ENCODE data around the gene FBN2. TPM values are rescaled to one million over a fixed set of nuclear protein-coding genes. Genes with fewer than 3 reads are reported as not detected.

The FBN2 gene
- total RNA-seq, 1 experiment from 2014 or later: not detected

- H2AFZ ChIP-seq (ENCODE audit: low read length): no peak overlapping the region
Observed at GRCh38 chr5:128566178-128566577, 28.1 kb upstream of the FBN2 start.

DNA sequence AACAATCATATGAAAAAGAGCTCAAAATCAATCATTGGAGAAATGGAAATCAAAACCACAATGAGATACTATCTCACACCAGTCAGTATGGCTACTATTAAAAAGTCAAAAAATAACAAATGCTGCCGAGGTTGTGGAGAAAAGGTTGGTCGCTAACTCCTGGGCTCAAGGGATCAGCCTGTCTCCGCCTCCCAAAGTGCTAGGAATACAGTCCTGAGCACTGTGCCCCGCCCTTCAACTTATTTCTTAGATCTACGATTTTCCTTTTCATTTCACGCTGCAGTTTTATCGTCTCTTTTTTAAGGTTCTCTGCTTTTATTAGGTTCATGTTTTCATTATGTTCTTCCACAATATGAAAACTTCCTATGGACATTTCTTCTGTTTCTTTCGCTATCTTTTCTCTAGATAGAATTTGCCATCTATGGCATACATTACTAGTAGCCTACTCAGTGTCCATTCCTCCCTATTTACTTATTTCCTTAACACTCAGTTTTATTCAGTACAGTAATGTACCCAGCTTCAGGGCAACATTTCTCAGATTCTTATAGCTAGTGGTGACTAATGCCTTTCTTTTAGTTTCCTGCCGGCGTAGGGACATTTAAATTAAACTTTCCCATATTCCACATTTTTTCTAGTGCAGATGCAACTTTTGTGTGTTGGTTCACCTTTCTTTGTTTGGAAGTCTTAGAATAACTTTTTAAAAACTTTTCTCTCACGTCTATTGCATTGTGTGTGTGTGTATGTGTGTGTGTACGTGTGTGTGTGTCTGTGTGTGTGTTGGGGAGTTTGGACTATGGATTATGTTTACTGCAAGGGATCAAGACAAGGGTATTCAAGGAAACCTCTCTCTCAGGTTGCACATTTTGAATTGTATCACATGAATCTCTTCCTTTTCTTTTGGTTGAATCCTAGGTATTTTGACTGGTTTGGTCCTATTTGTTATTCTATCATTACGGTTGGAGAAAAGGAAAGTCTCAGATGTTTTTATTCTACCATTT, 21.6 kb upstream of the FBN2 start:
- Histone ChIP-seq H2AFZ (ENCODE audit: low read length) (no peak overlapping the region), H3K9ac (ENCODE audit: low read length) (no peak overlapping the region), H3K79me2 (ENCODE audit: low read length) (no peaks in the 10 kb centered on the region), H3K27me3 (ENCODE audit: low read length) (no peaks in the 10 kb centered on the region), H3K9me2 (replicated peaks; ENCODE audit: insufficient read depth, low read length) (no peaks in the 10 kb centered on the region), H3K4me1 (ENCODE audit: low read length) (no peaks in the 10 kb centered on the region), H3K4me2 (ENCODE audit: low read depth, low read length, poor library complexity, severe bottlenecking) (no peak overlapping the region), H3K9me3 (ENCODE audit: low read length) (no peaks in the 10 kb centered on the region), H3K4me3 (ENCODE audit: low read length) (no peak overlapping the region), H3K36me3 (ENCODE audit: insufficient read depth, low read length) (no peaks in the 10 kb centered on the region), H4K20me1 (ENCODE audit: insufficient read depth, low read depth, low read length) (no peaks in the 10 kb centered on the region), H3K27ac (ENCODE audit: low read length) (no peak overlapping the region)
- DNase-seq: no peak

More at GRCh38 chr5:128566178-128566577, 28.1 kb upstream of the FBN2 start:
- H3K36me3 ChIP-seq (ENCODE audit: insufficient read depth, low read length): no peaks in the 10 kb centered on the region
- no peaks in the 10 kb centered on the region for H3K4me1 ChIP-seq (ENCODE audit: low read length)
- H4K20me1 ChIP-seq (ENCODE audit: insufficient read depth, low read depth, low read length): no peaks in the 10 kb centered on the region
- DNase-seq: no peak
- H3K79me2 ChIP-seq (ENCODE audit: low read length): no peaks in the 10 kb centered on the region
- H3K9ac ChIP-seq (ENCODE audit: low read length): no peak overlapping the region
- no peak overlapping the region for H3K27ac ChIP-seq (ENCODE audit: low read length)
- no peaks in the 10 kb centered on the region for H3K27me3 ChIP-seq (ENCODE audit: low read length)
- no peak overlapping the region for H3K4me3 ChIP-seq (ENCODE audit: low read length)
- H3K4me2 ChIP-seq (ENCODE audit: low read depth, low read length, poor library complexity, severe bottlenecking): no peak overlapping the region
- no peaks in the 10 kb centered on the region for H3K9me3 ChIP-seq (ENCODE audit: low read length)
- no peaks in the 10 kb centered on the region for H3K9me2 ChIP-seq (replicated peaks; ENCODE audit: insufficient read depth, low read length)

DNA sequence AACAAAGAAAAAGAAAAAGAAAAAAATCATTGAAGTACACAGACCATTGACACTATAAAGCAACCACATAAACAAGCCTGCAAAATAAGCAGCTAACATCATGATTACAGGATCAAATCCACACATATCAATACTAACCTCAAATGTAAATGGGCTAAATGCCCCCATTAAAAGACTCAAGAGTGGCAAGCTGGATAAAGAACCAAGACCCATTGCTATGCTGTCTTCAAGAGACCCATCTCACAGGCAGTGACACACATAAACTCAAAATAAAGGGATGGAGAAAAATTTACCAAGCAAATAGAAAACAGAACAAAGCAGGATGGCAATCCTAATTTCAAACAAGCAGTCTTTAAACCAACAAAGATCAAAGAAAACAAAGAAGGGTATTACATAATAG, 15.7 kb upstream of the FBN2 start:
- H4K20me1 ChIP-seq (ENCODE audit: insufficient read depth, low read depth, low read length): no peaks in the 10 kb centered on the region
- DNase-seq: peak; percentile 41
- H3K9me2 ChIP-seq (replicated peaks; ENCODE audit: insufficient read depth, low read length): no peaks in the 10 kb centered on the region
- no peaks in the 10 kb centered on the region for H3K9me3 ChIP-seq (ENCODE audit: low read length)
- no peak overlapping the region for H3K27ac ChIP-seq (ENCODE audit: low read length)
- no peaks in the 10 kb centered on the region for H3K79me2 ChIP-seq (ENCODE audit: low read length)
- no peaks in the 10 kb centered on the region for H3K36me3 ChIP-seq (ENCODE audit: insufficient read depth, low read length)
- no peaks in the 10 kb centered on the region for H3K4me1 ChIP-seq (ENCODE audit: low read length)
- no peak overlapping the region for H3K4me3 ChIP-seq (ENCODE audit: low read length)
- no peak overlapping the region for H3K4me2 ChIP-seq (ENCODE audit: low read depth, low read length, poor library complexity, severe bottlenecking)
- H3K9ac ChIP-seq (ENCODE audit: low read length): no peak overlapping the region
- H2AFZ ChIP-seq (ENCODE audit: low read length): no peak overlapping the region
- no peaks in the 10 kb centered on the region for H3K27me3 ChIP-seq (ENCODE audit: low read length)

DNA sequence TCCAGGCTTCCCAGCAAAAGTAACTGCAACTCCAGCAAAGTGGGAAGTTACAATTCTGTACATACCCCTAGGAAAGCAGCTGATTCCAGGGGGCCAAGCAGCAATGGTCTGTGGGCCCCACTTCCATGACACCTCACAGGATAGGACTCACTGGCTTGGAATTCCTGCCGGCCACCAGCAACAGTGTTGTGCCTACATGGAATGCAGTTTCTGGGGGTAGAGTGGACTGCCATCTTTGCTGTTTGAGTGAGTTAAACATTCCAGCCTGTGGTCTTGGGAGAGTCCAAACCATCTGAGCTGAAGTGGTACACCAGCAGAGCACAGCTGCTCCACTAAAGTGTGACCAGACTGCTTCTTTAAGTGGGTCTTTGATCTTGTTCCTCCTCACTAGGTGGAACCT, 13.4 kb upstream of the FBN2 start:
- no peaks in the 10 kb centered on the region for H3K4me1 ChIP-seq (ENCODE audit: low read length)
- no peaks in the 10 kb centered on the region for H3K36me3 ChIP-seq (ENCODE audit: insufficient read depth, low read length)
- H3K9me3 ChIP-seq (ENCODE audit: low read length): no peaks in the 10 kb centered on the region
- H3K9ac ChIP-seq (ENCODE audit: low read length): no peak overlapping the region
- no peak overlapping the region for H2AFZ ChIP-seq (ENCODE audit: low read length)
- no peaks in the 10 kb centered on the region for H3K9me2 ChIP-seq (replicated peaks; ENCODE audit: insufficient read depth, low read length)
- H3K79me2 ChIP-seq (ENCODE audit: low read length): no peaks in the 10 kb centered on the region
- H4K20me1 ChIP-seq (ENCODE audit: insufficient read depth, low read depth, low read length): no peaks in the 10 kb centered on the region
- H3K27ac ChIP-seq (ENCODE audit: low read length): no peak overlapping the region
- no peak for DNase-seq
- no peak overlapping the region for H3K4me2 ChIP-seq (ENCODE audit: low read depth, low read length, poor library complexity, severe bottlenecking)
- H3K27me3 ChIP-seq (ENCODE audit: low read length): no peaks in the 10 kb centered on the region
- H3K4me3 ChIP-seq (ENCODE audit: low read length): no peak overlapping the region

DNA sequence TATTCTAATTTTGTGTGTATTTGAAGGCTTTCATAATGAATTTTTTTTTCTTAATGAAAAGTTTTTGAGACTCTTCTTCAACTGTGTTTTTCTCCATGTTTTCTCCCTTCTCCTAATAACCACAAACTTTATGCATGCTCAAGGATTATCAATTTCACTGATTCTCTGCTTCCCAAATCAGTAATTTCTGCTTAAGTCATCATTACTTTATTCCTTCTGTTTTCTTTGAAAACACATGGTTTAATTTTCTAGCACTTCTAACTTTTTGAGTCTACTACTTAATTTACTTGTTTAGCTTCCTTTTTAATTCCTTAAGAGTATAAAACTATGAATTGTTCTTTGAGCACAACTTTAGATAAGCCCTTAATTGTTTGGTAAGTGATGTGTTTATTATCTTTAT, 11.5 kb upstream of the FBN2 start:
- Histone ChIP-seq H3K4me1 (ENCODE audit: low read length) (no peaks in the 10 kb centered on the region), H3K9me2 (replicated peaks; ENCODE audit: insufficient read depth, low read length) (no peaks in the 10 kb centered on the region), H3K27ac (ENCODE audit: low read length) (no peak overlapping the region), H3K79me2 (ENCODE audit: low read length) (no peaks in the 10 kb centered on the region), H2AFZ (ENCODE audit: low read length) (no peak overlapping the region), H3K27me3 (ENCODE audit: low read length) (no peaks in the 10 kb centered on the region), H3K4me2 (ENCODE audit: low read depth, low read length, poor library complexity, severe bottlenecking) (no peak overlapping the region), H3K9me3 (ENCODE audit: low read length) (no peaks in the 10 kb centered on the region), H3K4me3 (ENCODE audit: low read length) (no peak overlapping the region), H3K36me3 (ENCODE audit: insufficient read depth, low read length) (no peaks in the 10 kb centered on the region), H3K9ac (ENCODE audit: low read length) (no peak overlapping the region), H4K20me1 (ENCODE audit: insufficient read depth, low read depth, low read length) (no peaks in the 10 kb centered on the region)
- DNase-seq: no peak

- Histone ChIP-seq H3K27me3 (ENCODE audit: low read length) (no peaks in the 10 kb centered on the region), H3K79me2 (ENCODE audit: low read length) (no peaks in the 10 kb centered on the region), H3K4me2 (ENCODE audit: low read depth, low read length, poor library complexity, severe bottlenecking) (no peak overlapping the region), H3K9me3 (ENCODE audit: low read length) (no peaks in the 10 kb centered on the region), H2AFZ (ENCODE audit: low read length) (no peak overlapping the region), H3K36me3 (ENCODE audit: insufficient read depth, low read length) (no peaks in the 10 kb centered on the region), H4K20me1 (ENCODE audit: insufficient read depth, low read depth, low read length) (no peaks in the 10 kb centered on the region), H3K9me2 (replicated peaks; ENCODE audit: insufficient read depth, low read length) (no peaks in the 10 kb centered on the region), H3K4me3 (ENCODE audit: low read length) (no peak overlapping the region), H3K9ac (ENCODE audit: low read length) (no peak overlapping the region), H3K4me1 (ENCODE audit: low read length) (no peaks in the 10 kb centered on the region), H3K27ac (ENCODE audit: low read length) (no peak overlapping the region)
- DNase-seq: no peak
Observed at GRCh38 chr5:128546658-128547281, 8.7 kb upstream of the FBN2 start.

- DNase-seq: no peak
- Histone ChIP-seq H3K79me2 (ENCODE audit: low read length) (no peaks in the 10 kb centered on the region), H3K27me3 (ENCODE audit: low read length) (no peaks in the 10 kb centered on the region), H4K20me1 (ENCODE audit: insufficient read depth, low read depth, low read length) (no peaks in the 10 kb centered on the region), H3K9me3 (ENCODE audit: low read length) (no peaks in the 10 kb centered on the region; the same call in 1 of the 2 replicates), H3K4me2 (ENCODE audit: low read depth, low read length, poor library complexity, severe bottlenecking) (no peak overlapping the region), H3K4me3 (ENCODE audit: low read length) (no peak overlapping the region), H3K9me2 (replicated peaks; ENCODE audit: insufficient read depth, low read length) (no peaks in the 10 kb centered on the region), H3K4me1 (ENCODE audit: low read length) (no peaks in the 10 kb centered on the region), H2AFZ (ENCODE audit: low read length) (no peak overlapping the region), H3K27ac (ENCODE audit: low read length) (no peak overlapping the region), H3K9ac (ENCODE audit: low read length) (no peak overlapping the region), H3K36me3 (ENCODE audit: insufficient read depth, low read length) (no peaks in the 10 kb centered on the region)
Observed at GRCh38 chr5:128541385-128541784, 3.3 kb upstream of the FBN2 start.

DNA sequence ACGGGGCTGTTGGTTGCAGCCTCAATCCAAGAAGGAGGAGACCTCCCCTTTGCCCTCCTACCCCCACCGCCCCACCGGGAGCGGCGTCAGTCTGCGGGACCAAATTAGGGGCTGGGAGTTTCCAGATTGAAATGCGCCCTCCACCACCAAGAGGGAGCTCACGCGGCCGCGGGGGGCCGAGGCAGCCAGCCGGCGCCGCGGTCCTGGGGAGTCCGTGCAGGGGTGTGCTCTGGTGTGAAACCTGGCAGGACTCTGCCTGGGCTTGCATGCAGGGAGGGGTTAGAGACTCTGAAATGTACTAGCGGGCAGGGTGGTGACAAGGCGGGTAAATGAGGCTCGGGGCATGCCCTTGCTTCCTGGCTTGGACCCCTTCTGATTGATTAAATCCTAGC, 989 bp upstream of the FBN2 start:
- no peaks in the 10 kb centered on the region; the same call in 1 of the 2 replicates for H3K9me3 ChIP-seq (ENCODE audit: low read length)
- H3K79me2 ChIP-seq (ENCODE audit: low read length): no peaks in the 10 kb centered on the region
- no peaks in the 10 kb centered on the region for H3K9me2 ChIP-seq (replicated peaks; ENCODE audit: insufficient read depth, low read length)
- H3K36me3 ChIP-seq (ENCODE audit: insufficient read depth, low read length): no peaks in the 10 kb centered on the region
- H3K27me3 ChIP-seq (ENCODE audit: low read length): no peaks in the 10 kb centered on the region
- no peak overlapping the region for H3K4me2 ChIP-seq (ENCODE audit: low read depth, low read length, poor library complexity, severe bottlenecking)
- H3K27ac ChIP-seq (ENCODE audit: low read length): no peak overlapping the region
- H4K20me1 ChIP-seq (ENCODE audit: insufficient read depth, low read depth, low read length): no peaks in the 10 kb centered on the region
- H3K4me3 ChIP-seq (ENCODE audit: low read length): no peak overlapping the region
- H2AFZ ChIP-seq (ENCODE audit: low read length): no peak overlapping the region
- H3K4me1 ChIP-seq (ENCODE audit: low read length): no peaks in the 10 kb centered on the region
- no peak for DNase-seq
- H3K9ac ChIP-seq (ENCODE audit: low read length): no peak overlapping the region

Measured in Karpas-422 (cell line).